ENCODE measurements around the gene CNGB1. TPM values are rescaled to one million over a fixed set of nuclear protein-coding genes. Genes with fewer than 3 reads are reported as not detected.
"Not testable (repeated sequence)": the region's sequence is repeated elsewhere in the genome, so short reads cannot be mapped to it uniquely, and the experiment has no call there.

CNGB1 gene
- total and polyA plus RNA-seq, 2 of the 13 experiments (the other 11 are each of a cell fraction or from before 2014, with no cell fraction given): 0.02 to 0.15 TPM

DNA sequence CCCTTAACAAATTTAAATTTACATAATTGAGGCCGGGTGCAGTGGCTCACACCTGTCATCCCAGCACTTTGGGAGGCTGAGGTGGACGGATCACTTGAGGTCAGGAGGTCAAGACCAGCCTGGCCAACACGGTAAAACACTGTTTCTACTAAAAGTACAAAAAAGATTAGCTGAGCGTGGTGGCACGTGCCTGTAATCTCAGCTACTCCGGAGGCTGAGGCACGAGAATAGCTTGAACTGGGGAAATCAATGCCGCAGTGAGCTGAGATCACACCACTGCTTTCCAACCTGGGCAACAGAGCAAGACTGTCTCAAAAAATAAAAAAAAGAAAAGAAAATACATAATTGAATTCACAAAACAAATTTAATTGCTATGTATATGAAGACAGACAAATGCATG, 112.3 kb downstream of the CNGB1 start:
- no peak overlapping the region for H3K4me3 ChIP-seq (replicated peaks in 1 of 3; ENCODE audit: insufficient read depth in 1 of 3, low read depth in 2 of 3, low read length in 3 of 3)
- DNase-seq (ENCODE audit: low spot score) (no peak), FAIRE-seq (no peak), ATAC-seq (no peak)
- H3K9ac ChIP-seq (ENCODE audit: insufficient read depth, low read depth, low read length): no peak overlapping the region
- H4K20me1 ChIP-seq (ENCODE audit: insufficient read depth, low read length): no peaks in the 10 kb centered on the region
- intact Hi-C loops (cut with micrococcal nuclease; ENCODE audit: unreplicated experiment): loop anchor here (1.0 kb wide), 1 partner anchor 36 kb away; no protein-coding TSS in a partner anchor
- no peaks in the 10 kb centered on the region for H3K36me3 ChIP-seq (replicated peaks in 1 of 2; ENCODE audit: control insufficient read depth in 1 of 2, insufficient read depth in 2 of 2, low read length in 2 of 2)
- in situ Hi-C loops (cut with HindIII; ENCODE audit: extremely low pct_ligation_motif_present, low pct_unique_long_range_greater_than_20kb): no loop called here
- no peak for TF ChIP-seq HOXA3 (CRISPR knock-in tag; IDR thresholded peaks at IDR 0.05)
- TF ChIP-seq ZNF768 (CRISPR knock-in tag; IDR thresholded peaks at IDR 0.05): no peak
- TF ChIP-seq ZNF879 (CRISPR knock-in tag; IDR thresholded peaks at IDR 0.05): no peak
- no peak for TF ChIP-seq TBX2 (CRISPR knock-in tag; IDR thresholded peaks at IDR 0.05; ENCODE audit: borderline replicate concordance)
- no peak for TF ChIP-seq ZFP36L1 (CRISPR knock-in tag; IDR thresholded peaks at IDR 0.05)
- TF ChIP-seq HNF4G (IDR thresholded peaks at IDR 0.05; ENCODE audit: borderline replicate concordance, low read depth, low read length): no peak
- TF ChIP-seq HNF4G (CRISPR knock-in tag; IDR thresholded peaks at IDR 0.05; ENCODE audit: borderline replicate concordance, low read depth): no peak
- no peak for TF ChIP-seq ZNF326 (CRISPR knock-in tag; IDR thresholded peaks at IDR 0.05; ENCODE audit: borderline replicate concordance)
- no peak for TF ChIP-seq ZFP91 (CRISPR knock-in tag; IDR thresholded peaks at IDR 0.05; ENCODE audit: borderline replicate concordance)
- no peak for TF ChIP-seq ERF (CRISPR knock-in tag; IDR thresholded peaks at IDR 0.05)
- no peak for TF ChIP-seq ZFP90 (CRISPR knock-in tag; IDR thresholded peaks at IDR 0.05; ENCODE audit: borderline replicate concordance)
- no peak for TF ChIP-seq PHF5A (CRISPR knock-in tag; IDR thresholded peaks at IDR 0.05; ENCODE audit: low read depth, unreplicated experiment)
- no peak for TF ChIP-seq ZZZ3 (CRISPR knock-in tag; IDR thresholded peaks at IDR 0.05; ENCODE audit: borderline replicate concordance)
- TF ChIP-seq, protein P1, sequence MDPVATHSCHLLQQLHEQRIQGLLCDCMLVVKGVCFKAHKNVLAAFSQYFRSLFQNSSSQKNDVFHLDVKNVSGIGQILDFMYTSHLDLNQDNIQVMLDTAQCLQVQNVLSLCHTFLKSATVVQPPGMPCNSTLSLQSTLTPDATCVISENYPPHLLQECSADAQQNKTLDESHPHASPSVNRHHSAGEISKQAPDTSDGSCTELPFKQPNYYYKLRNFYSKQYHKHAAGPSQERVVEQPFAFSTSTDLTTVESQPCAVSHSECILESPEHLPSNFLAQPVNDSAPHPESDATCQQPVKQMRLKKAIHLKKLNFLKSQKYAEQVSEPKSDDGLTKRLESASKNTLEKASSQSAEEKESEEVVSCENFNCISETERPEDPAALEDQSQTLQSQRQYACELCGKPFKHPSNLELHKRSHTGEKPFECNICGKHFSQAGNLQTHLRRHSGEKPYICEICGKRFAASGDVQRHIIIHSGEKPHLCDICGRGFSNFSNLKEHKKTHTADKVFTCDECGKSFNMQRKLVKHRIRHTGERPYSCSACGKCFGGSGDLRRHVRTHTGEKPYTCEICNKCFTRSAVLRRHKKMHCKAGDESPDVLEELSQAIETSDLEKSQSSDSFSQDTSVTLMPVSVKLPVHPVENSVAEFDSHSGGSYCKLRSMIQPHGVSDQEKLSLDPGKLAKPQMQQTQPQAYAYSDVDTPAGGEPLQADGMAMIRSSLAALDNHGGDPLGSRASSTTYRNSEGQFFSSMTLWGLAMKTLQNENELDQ (CRISPR knock-in tag; IDR thresholded peaks at IDR 0.05; ENCODE audit: borderline replicate concordance): no peak
- no peak for TF ChIP-seq MIER2 (CRISPR knock-in tag; IDR thresholded peaks at IDR 0.05)
- no peak for TF ChIP-seq ETV5 (CRISPR knock-in tag; IDR thresholded peaks at IDR 0.05; ENCODE audit: borderline replicate concordance)
- H3K4me2 ChIP-seq (ENCODE audit: low read depth, low read length): 0 out of 2 replicates have a peak overlapping the region, but pooled peaks have one; percentile 52
- no peaks in the 10 kb centered on the region for H3K27me3 ChIP-seq (ENCODE audit: control insufficient read depth in 1 of 2, insufficient read depth in 2 of 2, low read length in 2 of 2)
- ChIA-PET POLR2A (interaction anchor here (1.0 to 1.5 kb wide), 3 partner anchors 34 to 48 kb away, joined by 3 to 7 read pairs (median 4); no protein-coding TSS in a partner anchor), CTCF (ENCODE audit: low intra/inter-chr PET ratio, low total read pairs) (interaction anchor here (0.7 to 1.3 kb wide), 2 partner anchors 42 to 83 kb away, joined by 3 to 5 read pairs; no protein-coding TSS in a partner anchor)
- H2AFZ ChIP-seq (ENCODE audit: low read length): no peak overlapping the region
- peaks cover 51% of the 10 kb centered on the region for H3K4me1 ChIP-seq (ENCODE audit: insufficient read depth, low read length)
- BruUV-seq (replicated peaks): no TSS peak
- H3K27ac ChIP-seq (ENCODE audit: extremely low read length, insufficient read depth, low read length): no peak overlapping the region
- H3K79me2 ChIP-seq (ENCODE audit: insufficient read depth, low read length): peaks cover 16% of the 10 kb centered on the region
- H3K9me3 ChIP-seq (ENCODE audit: low read length): no peaks in the 10 kb centered on the region
- WGBS (ENCODE audit: low lambda C conversion rate): 89% methylated on average over 8 of the region's 8 CpGs

GRCh38 chr16:57857991-57858390, 112.9 kb downstream of the CNGB1 start:
- H4K20me1 ChIP-seq (ENCODE audit: insufficient read depth, low read length); in situ Hi-C loops (cut with HindIII; ENCODE audit: extremely low pct_ligation_motif_present, low pct_unique_long_range_greater_than_20kb); CTCF ChIA-PET (ENCODE audit: low intra/inter-chr PET ratio, low total read pairs); H3K9me3 ChIP-seq (ENCODE audit: low read length); FAIRE-seq; H2AFZ ChIP-seq (ENCODE audit: low read length); H3K27ac ChIP-seq (ENCODE audit: extremely low read length, insufficient read depth, low read length); H3K27me3 ChIP-seq (ENCODE audit: control insufficient read depth in 1 of 2, insufficient read depth in 2 of 2, low read length in 2 of 2); POLR2A ChIA-PET; H3K4me3 ChIP-seq (replicated peaks in 1 of 3; ENCODE audit: insufficient read depth in 1 of 3, low read depth in 2 of 3, low read length in 3 of 3); H3K9ac ChIP-seq (ENCODE audit: insufficient read depth, low read depth, low read length); BruUV-seq (replicated peaks); DNase-seq (ENCODE audit: low spot score); H3K4me2 ChIP-seq (ENCODE audit: low read depth, low read length); H3K36me3 ChIP-seq (replicated peaks in 1 of 2; ENCODE audit: control insufficient read depth in 1 of 2, insufficient read depth in 2 of 2, low read length in 2 of 2); ATAC-seq; intact Hi-C loops (cut with micrococcal nuclease; ENCODE audit: unreplicated experiment): not testable (repeated sequence)
- H3K79me2 ChIP-seq (ENCODE audit: insufficient read depth, low read length): peaks cover 16% of the 10 kb centered on the region
- peaks cover 44% of the 10 kb centered on the region for H3K4me1 ChIP-seq (ENCODE audit: insufficient read depth, low read length)
- 92% methylated on average over 10 of the region's 10 CpGs for WGBS (ENCODE audit: low lambda C conversion rate)

Data from HepG2 (cell line).